T-cell (primary cell): ENCODE measurements around the gene CEP112. TPM values are rescaled to one million over a fixed set of nuclear protein-coding genes. Genes with fewer than 3 reads are reported as not detected.

ENCODE experiments used
- ATAC-seq, 4 experiments: fragments of 200-7000 bp in 3 of 4; fragments of 150-1000 bp in 1 of 4; cut with Tn5 transposase; replicated peaks in 1 of 4; 1 replicate in 3 of 4; 2 replicates in 1 of 4; pipeline ENCODE4 v1.10.0; 2021; ENCODE audit warnings: moderate library complexity in 3 of 4, mild to moderate bottlenecking in 2 of 4, moderate number of reproducible peaks in 1 of 4
- CTCF ChIA-PET, 2 donors: fragments of 300-600 bp; sonication (Branson Sonifier 250); formaldehyde crosslinking; loops; one replicate each; lab custom pipeline; 2022; ENCODE audit warnings: antibody characterized with exemption in 2 of 2; lab: Charles Lee
- POLR2A ChIA-PET, 2 donors: fragments of 300-600 bp; sonication (Branson Sonifier 250); formaldehyde crosslinking; loops; one replicate each; lab custom pipeline; 2022; ENCODE audit warnings: antibody characterized with exemption in 2 of 2; lab: Charles Lee
- DNase-seq, 35 experiments: peaks; one replicate each; pipeline versions ENCODE4 v3.0.0 to v3.0.0-alpha.2; 2013 to 2023
- H3K27ac ChIP-seq: one replicate; pipeline ENCODE4 v1.5.1; 2013; ENCODE audit warnings: low read length
- H3K27me3 ChIP-seq, 2 experiments: replicated peaks in 1 of 2; 1 replicate in 1 of 2; 2 replicates in 1 of 2; pipeline versions ENCODE4 v1.6.1 to v1.7.0; 2013; ENCODE audit warnings: low read length in 1 of 2, mixed read lengths in 1 of 2; ENCODE audit not compliant: control insufficient read depth in 2 of 2, insufficient read depth in 2 of 2; ENCODE audit errors: extremely low read depth in 1 of 2
- H3K36me3 ChIP-seq, 2 donors: 1 replicate in 1 of 2; 2 replicates in 1 of 2; pipeline versions ENCODE4 v1.6.1 to v1.7.0; 2013; ENCODE audit warnings: low read length in 1 of 2; ENCODE audit not compliant: control insufficient read depth in 2 of 2, insufficient read depth in 1 of 2; ENCODE audit errors: extremely low read depth in 1 of 2
- H3K4me1 ChIP-seq, 2 experiments: 1 replicate in 1 of 2; 2 replicates in 1 of 2; pipeline versions ENCODE4 v1.6.1 to v1.7.0; 2013; ENCODE audit warnings: low read length in 2 of 2, mixed read lengths in 1 of 2; ENCODE audit not compliant: insufficient read depth in 2 of 2, control insufficient read depth in 1 of 2; ENCODE audit errors: extremely low read depth in 1 of 2
- H3K4me3 ChIP-seq, 2 donors: 1 replicate in 1 of 2; 2 replicates in 1 of 2; pipeline versions ENCODE4 v1.5.1 to v1.7.0; 2013; ENCODE audit warnings: mild to moderate bottlenecking in 2 of 2, low read length in 1 of 2, moderate library complexity in 1 of 2; ENCODE audit not compliant: control insufficient read depth in 1 of 2; ENCODE audit errors: extremely low read depth in 1 of 2
- H3K9me3 ChIP-seq: 2 replicates; pipeline ENCODE4 v1.7.0; 2013
- H3K27ac Mint-ChIP-seq, 2 donors: one replicate each; pipeline ENCODE4 v1.8.0; 2020 to 2021; ENCODE audit warnings: mild to moderate bottlenecking in 2 of 2, mixed read lengths in 2 of 2
- H3K27me3 Mint-ChIP-seq, 2 donors: one replicate each; pipeline ENCODE4 v1.8.0; 2021 to 2022; ENCODE audit warnings: mixed read lengths in 2 of 2
- H3K36me3 Mint-ChIP-seq: one replicate; pipeline ENCODE4 v1.8.0; 2021; ENCODE audit warnings: mixed read lengths
- H3K4me1 Mint-ChIP-seq, 3 donors: one replicate each; pipeline ENCODE4 v1.8.0; 2020 to 2022; ENCODE audit warnings: mixed read lengths in 3 of 3, mild to moderate bottlenecking in 1 of 3
- H3K4me3 Mint-ChIP-seq, 3 donors: one replicate each; pipeline ENCODE4 v1.8.0; 2020 to 2022; ENCODE audit warnings: mild to moderate bottlenecking in 3 of 3, mixed read lengths in 3 of 3, moderate library complexity in 3 of 3
- H3K9me3 Mint-ChIP-seq, 3 donors: one replicate each; pipeline ENCODE4 v1.8.0; 2020 to 2022; ENCODE audit warnings: mixed read lengths in 3 of 3
- WGBS: methylation state at CpG from one replicate; pipeline ENCODE4 v1.1.5; 2013; ENCODE audit warnings: missing lambda C conversion rate; ENCODE audit not compliant: insufficient coverage; 5-methylcytosine and 5-hydroxymethylcytosine counted together
- total RNA-seq, 35 experiments: library from RNA in 6 of 35; stranded (reverse) in 6 of 35; fragments of 120-200 nt in 1 of 35; gene quantifications; one replicate each; pipeline versions ENCODE4 v1.2.1 to v1.2.4 and lab custom pipeline; 2013 to 2026

CEP112 gene
- total RNA-seq, 5 donors from 2014 or later (not counting 1 experiment from before 2014, with no cell fraction given) = 2.4 to 4.9 (median 4.5) TPM

- ATAC-seq = no peak
- no peaks in the 10 kb centered on the region for H3K4me1 Mint-ChIP-seq
- no peak overlapping the region for H3K4me3 ChIP-seq
- H3K27me3 ChIP-seq = no peaks in the 10 kb centered on the region
- H3K9me3 ChIP-seq = no peaks in the 10 kb centered on the region
- H3K9me3 Mint-ChIP-seq = peaks cover 6 to 17% (median 13%) of the 10 kb centered on the region in 3 donors
- H3K36me3 ChIP-seq = no peaks in the 10 kb centered on the region
- ChIA-PET CTCF (no interaction called here), POLR2A (interaction anchor here in 1 of 2 donors (0.6 kb wide), 1 partner anchor 678 kb away, joined by 3 read pairs; no protein-coding TSS in a partner anchor)
- whole genome bisulfite sequencing = no CpG with 5 or more reads among the region's 1 CpG
- H3K36me3 Mint-ChIP-seq = peaks cover 34% of the 10 kb centered on the region
- no peaks in the 10 kb centered on the region for H3K4me1 ChIP-seq
- no peak overlapping the region for H3K27ac ChIP-seq
- no peak overlapping the region for H3K4me3 Mint-ChIP-seq
- H3K27ac Mint-ChIP-seq = no peak overlapping the region
- no peaks in the 10 kb centered on the region for H3K27me3 Mint-ChIP-seq
- no peak for DNase-seq
Observed at GRCh38 chr17:66054242-66054641, 137.7 kb downstream of the CEP112 start.

DNA sequence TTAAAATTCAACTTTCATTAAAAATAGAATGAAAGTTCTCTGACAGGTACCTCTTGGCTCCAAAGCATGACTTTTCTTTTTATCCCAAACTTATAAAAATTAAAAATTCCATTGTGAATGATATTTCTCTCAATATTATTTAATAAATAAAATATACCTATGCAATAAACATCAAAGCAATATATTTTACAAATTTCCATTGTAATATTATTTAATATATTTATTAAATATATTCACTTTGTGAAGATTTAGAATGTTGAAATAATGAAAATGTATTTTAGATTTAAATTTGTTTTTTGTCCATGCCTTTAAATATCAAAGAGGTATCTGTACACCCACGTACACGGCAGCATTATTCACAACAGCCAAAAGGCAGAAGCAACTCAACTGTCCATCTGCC is 147.8 kb downstream of the CEP112 start:
- Histone ChIP-seq H3K4me1 (no peaks in the 10 kb centered on the region), H3K4me3 (no peak overlapping the region), H3K36me3 (no peaks in the 10 kb centered on the region), H3K27ac (no peak overlapping the region), H3K9me3 (no peaks in the 10 kb centered on the region), H3K27me3 (no peaks in the 10 kb centered on the region)
- Mint-ChIP-seq H3K27me3 (no peaks in the 10 kb centered on the region), H3K27ac (no peak overlapping the region), H3K4me1 (no peaks in the 10 kb centered on the region), H3K4me3 (no peak overlapping the region), H3K9me3 (no peaks in the 10 kb centered on the region), H3K36me3 (no peaks in the 10 kb centered on the region)
- WGBS = no CpG with 5 or more reads among the region's 2 CpGs
- ChIA-PET POLR2A (no interaction called here), CTCF (no interaction called here)
- ATAC-seq = no peak
- no peak for DNase-seq

DNA sequence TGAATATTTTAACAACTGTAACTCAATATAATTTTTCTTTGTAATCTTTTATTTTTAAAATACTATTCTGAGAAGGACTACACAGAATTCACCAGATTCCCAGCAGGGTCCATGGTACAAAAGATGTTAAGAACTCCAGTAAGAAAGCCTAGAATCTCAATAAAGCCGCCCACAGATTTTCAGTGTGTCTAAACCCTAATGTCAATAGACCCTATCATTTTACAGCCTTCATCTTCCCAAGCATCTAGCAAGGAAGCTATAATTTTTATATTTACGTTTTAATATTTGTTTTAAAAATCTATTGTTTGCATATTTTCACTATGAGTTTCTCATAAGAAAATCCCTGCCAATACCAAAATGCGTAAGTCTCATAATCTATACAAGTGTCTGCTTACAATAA is 148.5 kb downstream of the CEP112 start:
- Mint-ChIP-seq H3K4me1 (no peaks in the 10 kb centered on the region), H3K27me3 (no peaks in the 10 kb centered on the region), H3K36me3 (no peaks in the 10 kb centered on the region), H3K4me3 (no peak overlapping the region), H3K9me3 (no peaks in the 10 kb centered on the region), H3K27ac (no peak overlapping the region)
- ChIA-PET POLR2A (no interaction called here), CTCF (no interaction called here)
- no peaks in the 10 kb centered on the region for H3K4me1 ChIP-seq
- H3K27me3 ChIP-seq = no peaks in the 10 kb centered on the region
- H3K9me3 ChIP-seq = no peaks in the 10 kb centered on the region
- H3K27ac ChIP-seq = no peak overlapping the region
- WGBS = 17% methylated on average over 1 of the region's 3 CpGs
- no peak for ATAC-seq
- DNase-seq = no peak
- no peak overlapping the region for H3K4me3 ChIP-seq
- no peaks in the 10 kb centered on the region for H3K36me3 ChIP-seq

- no peaks in the 10 kb centered on the region for H3K4me1 ChIP-seq
- H3K27me3 ChIP-seq = no peaks in the 10 kb centered on the region
- WGBS = no CpG with 5 or more reads among the region's 4 CpGs
- CTCF ChIA-PET = no interaction called here
- Mint-ChIP-seq H3K27ac (no peak overlapping the region), H3K4me1 (no peaks in the 10 kb centered on the region), H3K9me3 (no peaks in the 10 kb centered on the region), H3K36me3 (peaks cover 1% of the 10 kb centered on the region), H3K4me3 (no peak overlapping the region), H3K27me3 (no peaks in the 10 kb centered on the region)
- H3K9me3 ChIP-seq = no peaks in the 10 kb centered on the region
- ATAC-seq (no peak), DNase-seq (no peak)
- POLR2A ChIA-PET = no interaction called here
- no peaks in the 10 kb centered on the region for H3K36me3 ChIP-seq
- H3K4me3 ChIP-seq = no peak overlapping the region
- no peak overlapping the region for H3K27ac ChIP-seq
Observed at GRCh38 chr17:66040402-66040801, 151.5 kb downstream of the CEP112 start.

GRCh38 chr17:66038125-66038524 is 153.8 kb downstream of the CEP112 start:
- CTCF ChIA-PET = interaction anchor here in 1 of 2 donors (0.6 to 0.7 kb wide), 2 partner anchors 965 to 1062 kb away, joined by 3 to 5 read pairs; no protein-coding TSS in a partner anchor
- H3K27ac Mint-ChIP-seq = no peak overlapping the region
- H3K4me1 Mint-ChIP-seq = no peaks in the 10 kb centered on the region

GRCh38 chr17:66037221-66037620 is 154.7 kb downstream of the CEP112 start:
- CTCF ChIA-PET = no interaction called here
- POLR2A ChIA-PET = no interaction called here
- Histone ChIP-seq H3K9me3 (no peaks in the 10 kb centered on the region), H3K4me1 (no peaks in the 10 kb centered on the region), H3K27ac (no peak overlapping the region), H3K4me3 (no peak overlapping the region), H3K36me3 (no peaks in the 10 kb centered on the region), H3K27me3 (no peaks in the 10 kb centered on the region)
- H3K36me3 Mint-ChIP-seq = peaks cover 7% of the 10 kb centered on the region
- ATAC-seq = no peak
- no peak for DNase-seq
- 90% methylated on average over 1 of the region's 3 CpGs for WGBS
- no peak overlapping the region for H3K27ac Mint-ChIP-seq
- H3K4me3 Mint-ChIP-seq = no peak overlapping the region
- no peaks in the 10 kb centered on the region for H3K4me1 Mint-ChIP-seq
- H3K27me3 Mint-ChIP-seq = no peaks in the 10 kb centered on the region
- H3K9me3 Mint-ChIP-seq = no peaks in the 10 kb centered on the region

More at GRCh38 chr17:66038125-66038524, 153.8 kb downstream of the CEP112 start:
- Mint-ChIP-seq H3K36me3 (peaks cover 7% of the 10 kb centered on the region), H3K9me3 (no peaks in the 10 kb centered on the region), H3K27me3 (no peaks in the 10 kb centered on the region), H3K4me3 (no peak overlapping the region)
- H3K4me1 ChIP-seq = no peaks in the 10 kb centered on the region
- no peaks in the 10 kb centered on the region for H3K27me3 ChIP-seq
- H3K4me3 ChIP-seq = no peak overlapping the region
- no peaks in the 10 kb centered on the region for H3K36me3 ChIP-seq
- H3K27ac ChIP-seq = no peak overlapping the region
- no peak for ATAC-seq
- no peak for DNase-seq
- POLR2A ChIA-PET = no interaction called here
- WGBS = 60% methylated on average over 1 of the region's 3 CpGs
- no peaks in the 10 kb centered on the region for H3K9me3 ChIP-seq
